GM18526 (cell line): ENCODE results near the gene RANBP17.

Experiments
- POLR2A ChIP-seq: IDR thresholded peaks from 3 replicates; pipeline ENCODE4 v1.6.1; 2011; ENCODE audit not compliant: insufficient read length; ENCODE audit errors: extremely low read depth

RANBP17 gene

DNA sequence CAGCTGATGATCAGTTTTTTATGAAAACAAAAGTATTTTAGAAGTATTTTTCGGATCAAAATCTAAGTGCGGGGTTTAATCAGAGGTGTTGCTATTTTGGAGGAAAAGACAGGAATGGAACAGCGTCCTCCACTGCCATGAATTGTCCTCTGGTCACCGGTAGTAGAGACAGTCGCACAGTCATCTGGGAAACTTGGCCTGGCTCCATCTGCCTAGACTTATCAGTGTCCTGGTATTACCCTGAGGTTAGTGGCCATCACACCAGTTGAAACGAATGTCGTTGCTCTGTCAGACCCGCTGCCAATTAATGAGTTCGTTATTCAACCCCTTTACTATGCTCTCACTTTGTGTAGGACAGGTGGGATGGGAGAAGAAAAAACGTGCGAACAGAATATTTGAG lies 455.4 kb downstream of the RANBP17 start:
- TF ChIP-seq POLR2A = no peak

DNA sequence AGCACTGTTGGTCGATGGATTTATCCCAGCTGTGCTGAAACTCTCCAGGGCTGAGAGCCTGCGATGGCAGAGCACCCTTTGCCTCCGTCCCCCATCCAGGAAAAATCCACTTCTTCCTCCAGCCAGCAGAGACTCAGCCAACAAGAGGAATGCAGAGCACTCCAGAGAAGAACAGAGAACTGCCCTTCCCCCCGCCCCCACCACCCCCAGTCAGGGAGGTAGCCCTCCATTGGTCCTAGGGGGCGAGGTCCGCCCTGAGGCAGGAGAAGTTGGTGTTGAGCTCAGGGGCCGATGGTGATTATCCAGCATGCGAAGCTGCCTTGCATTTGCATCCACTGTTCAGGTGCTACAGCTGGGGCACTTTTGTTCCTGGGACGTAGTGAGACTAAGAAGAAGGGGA lies 456.2 kb downstream of the RANBP17 start:
- no peak for TF ChIP-seq POLR2A

GRCh38 chr5:171321447-171321846 lies 459.6 kb downstream of the RANBP17 start:
- no peak for TF ChIP-seq POLR2A

DNA sequence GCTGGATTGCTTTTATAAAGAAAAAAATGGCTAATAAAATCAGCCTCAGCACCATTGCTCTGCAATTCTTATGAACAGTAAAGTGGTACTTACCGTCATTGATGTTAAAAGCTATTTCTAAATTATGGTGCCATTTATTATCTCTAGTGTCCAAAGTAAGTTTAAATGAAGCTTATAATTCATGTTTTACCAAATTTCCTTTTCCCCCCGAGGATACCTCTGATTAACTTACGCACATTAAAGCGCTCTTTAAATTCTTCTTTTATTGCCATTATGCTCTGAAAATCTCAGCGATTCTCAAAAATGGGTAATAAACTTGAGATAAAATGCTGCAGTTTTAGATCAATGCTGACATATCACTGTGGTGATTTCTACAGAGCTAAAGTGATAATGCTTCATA lies 460.7 kb downstream of the RANBP17 start:
- no peak for TF ChIP-seq POLR2A

DNA sequence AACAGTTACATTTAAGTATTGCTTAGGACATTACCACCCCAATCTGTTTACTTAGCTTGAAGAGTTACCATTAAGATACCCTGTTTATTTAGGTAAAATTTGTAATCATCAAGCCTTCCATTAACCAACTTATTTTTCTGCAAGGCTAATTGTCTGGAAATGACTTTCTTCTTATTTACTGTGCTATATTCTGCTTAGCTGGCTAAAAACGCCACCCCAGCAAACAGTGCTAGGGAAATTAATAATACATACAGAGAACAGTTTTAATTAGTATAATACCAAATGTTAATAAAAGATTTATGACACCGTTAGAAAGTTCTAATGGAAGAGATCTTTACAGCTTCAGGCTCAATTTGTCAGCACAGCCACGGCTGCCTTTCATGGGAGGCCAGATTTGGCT lies 461.2 kb downstream of the RANBP17 start:
- TF ChIP-seq POLR2A = no peak

DNA sequence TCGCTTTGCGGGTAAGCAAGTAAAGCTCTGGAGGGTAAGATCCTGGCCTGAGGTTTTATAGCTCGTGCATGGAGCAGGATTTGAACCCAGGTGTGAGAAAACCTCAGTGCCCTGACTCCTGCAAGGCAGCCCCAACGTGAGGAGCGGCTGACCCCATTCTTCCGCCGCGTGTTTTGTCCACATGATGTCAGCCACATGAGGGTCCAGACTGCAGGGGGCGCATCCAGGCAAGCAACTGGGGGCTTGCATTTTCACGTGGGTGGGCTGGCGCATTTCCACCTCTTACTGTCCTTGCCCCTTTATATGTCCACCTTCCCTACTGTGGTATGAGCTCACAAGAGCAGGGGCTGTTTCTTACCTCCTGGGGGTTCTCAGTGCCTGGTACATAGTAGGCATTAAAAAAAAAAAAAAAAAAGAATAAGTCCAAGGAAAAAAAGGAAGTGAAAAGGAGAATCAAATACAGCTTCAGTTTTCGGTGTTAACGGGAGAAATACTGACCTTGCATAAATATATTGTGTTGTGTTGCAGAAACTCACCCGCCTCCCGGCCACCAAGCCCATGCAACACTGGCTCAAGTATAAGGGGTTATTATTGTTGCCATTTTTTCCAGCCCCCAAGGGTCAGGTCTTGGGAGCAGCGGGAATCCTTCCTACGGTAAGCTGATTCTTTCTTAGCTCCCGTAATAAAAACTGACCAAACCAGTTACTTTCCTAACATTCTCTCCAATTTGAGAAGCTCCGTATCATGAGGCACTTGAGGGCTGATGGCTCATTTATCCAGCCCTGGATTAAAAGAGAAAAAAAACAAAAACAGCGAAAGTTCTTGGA lies 462.2 kb downstream of the RANBP17 start:
- no peak for TF ChIP-seq POLR2A

- TF ChIP-seq POLR2A = no peak
Measured at GRCh38 chr5:171330021-171330420, 468.2 kb downstream of the RANBP17 start.

GRCh38 chr5:171335616-171336015 lies 473.8 kb downstream of the RANBP17 start:
- TF ChIP-seq POLR2A = no peak

DNA sequence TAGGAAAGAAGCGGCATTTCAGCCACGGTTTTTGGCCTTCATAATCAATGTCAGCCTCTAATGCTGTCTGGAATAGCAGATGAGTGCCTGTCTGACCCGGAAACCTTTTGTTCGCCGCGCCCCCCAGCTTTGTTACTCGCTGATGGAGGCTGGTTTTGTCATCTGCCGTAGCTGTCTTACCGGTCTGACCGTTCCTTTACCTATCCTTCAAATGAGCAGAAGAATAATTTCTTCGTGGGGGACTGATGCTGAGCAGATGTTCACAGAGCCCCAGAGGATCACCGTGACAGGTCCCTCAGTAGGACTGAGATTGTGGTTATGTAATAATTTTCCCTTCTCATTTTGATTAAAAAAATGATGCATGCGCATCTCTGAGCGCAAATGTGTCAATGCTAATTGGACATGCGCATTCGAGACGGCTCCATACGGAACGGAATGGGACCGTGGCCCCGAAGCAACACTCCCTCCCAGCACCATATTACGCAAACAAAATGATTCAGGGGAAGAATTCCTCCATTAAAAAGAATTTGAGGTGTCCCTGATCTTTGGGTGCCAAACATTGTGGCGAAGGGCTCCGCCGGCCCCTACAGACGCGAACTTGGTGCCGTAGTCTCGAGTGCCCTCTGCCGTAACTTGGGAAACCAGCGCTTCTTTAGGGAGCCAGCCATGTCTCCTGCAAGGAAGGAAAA lies 474.8 kb downstream of the RANBP17 start:
- no peak for TF ChIP-seq POLR2A

DNA sequence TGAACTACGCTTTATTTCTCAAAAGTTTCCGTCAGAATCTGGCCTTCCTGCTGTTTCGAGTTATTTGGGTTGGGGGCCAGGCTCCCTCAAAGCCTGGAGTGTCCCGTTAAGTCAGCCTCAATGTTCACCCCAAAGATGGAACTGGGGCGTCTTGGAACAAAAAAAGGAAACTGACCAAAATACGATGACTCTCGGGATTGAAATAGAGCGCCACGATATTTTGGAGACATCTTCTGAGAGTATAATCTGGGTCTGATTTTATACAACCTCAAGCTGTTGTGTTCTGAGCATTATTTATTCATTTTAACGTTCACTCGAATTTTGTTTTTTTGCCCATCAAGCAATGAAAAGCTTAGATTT lies 475.4 kb downstream of the RANBP17 start:
- TF ChIP-seq POLR2A = no peak

- TF ChIP-seq POLR2A = no peak
Measured at GRCh38 chr5:171340042-171340441, 478.2 kb downstream of the RANBP17 start.

GRCh38 chr5:171340491-171340890 lies 478.7 kb downstream of the RANBP17 start:
- TF ChIP-seq POLR2A = no peak

DNA sequence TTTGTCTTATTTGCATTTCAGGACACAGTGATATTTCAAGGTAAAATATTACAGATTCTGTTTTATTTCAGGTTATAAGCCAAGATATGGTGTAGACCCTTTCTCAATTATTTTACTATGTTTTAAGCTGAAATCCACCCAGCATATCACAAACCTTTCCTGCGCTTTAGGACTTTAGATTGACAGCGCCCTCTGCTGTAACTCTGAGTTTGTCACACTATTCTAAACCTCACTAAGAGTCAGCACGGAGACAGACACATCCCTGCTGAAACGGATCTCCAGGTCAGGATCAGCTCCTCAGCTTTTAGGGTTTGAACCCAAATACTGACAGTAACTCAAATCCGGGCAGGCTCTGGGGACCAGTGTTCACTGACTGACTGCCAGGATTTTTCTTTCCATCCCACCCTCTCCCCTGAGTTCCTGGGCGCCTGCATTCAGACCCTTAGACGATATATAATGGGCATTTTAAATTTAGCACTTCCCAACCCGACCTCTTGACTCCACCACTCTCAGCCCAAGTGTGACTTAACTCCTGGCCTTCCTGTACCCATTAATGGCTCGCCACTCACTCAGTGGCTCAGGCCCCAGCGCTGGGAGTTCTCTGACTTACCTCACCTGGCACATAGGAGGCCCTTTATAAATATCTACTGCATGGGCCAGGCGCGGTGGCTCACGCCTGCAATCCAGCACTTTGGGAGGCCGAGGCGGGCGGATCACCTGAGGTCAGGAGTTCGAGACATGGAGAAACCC lies 480.7 kb downstream of the RANBP17 start:
- no peak for TF ChIP-seq POLR2A

- no peak for TF ChIP-seq POLR2A
Measured at GRCh38 chr5:171344936-171345608, 483.3 kb downstream of the RANBP17 start.
